ENCODE measurements around the gene RSPO3. TPM values are rescaled to one million over a fixed set of nuclear protein-coding genes. Genes with fewer than 3 reads are reported as not detected.

The RSPO3 gene
- total RNA-seq, 1 experiment from 2014 or later: not detected

DNA sequence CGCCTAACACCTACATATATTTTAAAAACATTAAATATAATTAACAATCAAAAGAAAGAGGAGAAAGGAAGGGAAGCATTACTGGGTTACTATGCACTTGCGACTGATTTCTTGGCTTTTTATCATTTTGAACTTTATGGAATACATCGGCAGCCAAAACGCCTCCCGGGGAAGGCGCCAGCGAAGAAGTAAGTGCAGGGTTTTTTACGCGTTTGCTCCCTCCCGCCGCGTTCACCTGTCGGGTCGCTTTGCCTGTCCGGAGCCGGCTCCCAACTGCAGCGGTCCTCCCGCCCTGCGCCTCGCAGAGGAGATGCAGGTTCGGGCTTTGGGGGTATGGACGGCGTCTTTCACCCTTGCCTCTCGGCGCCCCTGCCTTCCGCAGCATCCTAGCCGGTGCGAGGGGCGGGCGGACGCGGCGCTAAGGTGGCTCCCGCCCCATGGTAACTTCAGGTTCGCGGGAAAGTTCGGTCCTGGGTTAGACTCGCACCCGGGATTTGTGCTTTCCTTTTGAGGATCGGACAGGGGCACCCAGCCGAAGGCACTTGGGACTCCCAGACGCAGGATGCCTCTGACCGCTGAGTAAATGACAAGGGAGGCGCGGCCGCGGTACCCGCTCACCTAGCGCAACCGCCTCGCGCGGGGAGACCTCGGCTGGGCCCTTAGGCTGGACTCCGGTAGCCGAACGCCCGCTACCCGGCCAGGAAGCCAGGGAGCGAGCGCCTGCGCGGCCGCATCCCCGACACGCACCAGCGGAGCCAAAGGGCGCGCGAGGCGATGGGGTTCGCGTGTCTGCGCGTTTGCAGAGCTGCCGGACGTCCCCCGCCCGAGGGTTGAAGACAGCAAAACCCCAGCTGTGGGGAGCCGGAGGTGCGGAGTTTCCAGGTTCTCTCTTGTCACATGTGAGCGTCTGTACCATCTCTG, 891 bp downstream of the RSPO3 start:
- no peaks in the 10 kb centered on the region for H3K4me1 ChIP-seq (ENCODE audit: control insufficient read depth in 1 of 2, insufficient read depth in 2 of 2, low read length in 2 of 2)
- ATAC-seq (no peak), DNase-seq (ENCODE audit: low read depth, low spot score) (no peak)
- RAD21 ChIA-PET (ENCODE audit: low non-redundant PET in 1 of 2, low total read pairs in 2 of 2, uncharacterized antibody in 2 of 2, unreplicated experiment in 2 of 2): no interaction called here
- H3K4me2 ChIP-seq (ENCODE audit: low read length): no peak overlapping the region
- H3K36me3 ChIP-seq (ENCODE audit: control insufficient read depth in 1 of 2, insufficient read depth in 2 of 2, low read length in 2 of 2): no peaks in the 10 kb centered on the region
- POLR2A ChIA-PET: no interaction called here
- no peaks in the 10 kb centered on the region for H3K79me2 ChIP-seq (ENCODE audit: insufficient read depth, low read length)
- no peak overlapping the region for H3K27ac ChIP-seq (ENCODE audit: low read depth, low read length)
- no peak overlapping the region for H3K4me3 ChIP-seq (replicated peaks in 1 of 2; ENCODE audit: low read depth in 1 of 2, low read length in 2 of 2)
- no peak overlapping the region for H3K9ac ChIP-seq (ENCODE audit: low read length)
- no peak overlapping the region for H2AFZ ChIP-seq (ENCODE audit: low read depth, low read length, poor library complexity, severe bottlenecking)
- CTCF ChIA-PET: no interaction called here
- no peaks in the 10 kb centered on the region for H3K9me2 ChIP-seq (ENCODE audit: insufficient read depth)
- H4K20me1 ChIP-seq (ENCODE audit: insufficient read depth): no peaks in the 10 kb centered on the region
- no peak for TF ChIP-seq ZNF274 (IDR thresholded peaks at IDR 0.05; ENCODE audit: low read depth, low read length)
- no peak for TF ChIP-seq ELF1 (IDR thresholded peaks at IDR 0.05; ENCODE audit: borderline replicate concordance, low read depth)
- no peak for TF ChIP-seq CBX3 (IDR thresholded peaks at IDR 0.05; ENCODE audit: low read depth)
- TF ChIP-seq, protein P1, sequence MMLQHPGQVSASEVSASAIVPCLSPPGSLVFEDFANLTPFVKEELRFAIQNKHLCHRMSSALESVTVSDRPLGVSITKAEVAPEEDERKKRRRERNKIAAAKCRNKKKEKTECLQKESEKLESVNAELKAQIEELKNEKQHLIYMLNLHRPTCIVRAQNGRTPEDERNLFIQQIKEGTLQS (IDR thresholded peaks at IDR 0.05): no peak
- TF ChIP-seq JUND (IDR thresholded peaks at IDR 0.05): no peak
- TF ChIP-seq EGR1 (IDR thresholded peaks at IDR 0.05; ENCODE audit: low read depth): no peak
- H3K27me3 ChIP-seq (ENCODE audit: insufficient read depth, low read length): peaks cover 44% of the 10 kb centered on the region
- H3K9me3 ChIP-seq (ENCODE audit: control insufficient read depth in 1 of 2, insufficient read depth in 1 of 2, low read depth in 1 of 2, low read length in 2 of 2): no peaks in the 10 kb centered on the region
- BruUV-seq (replicated peaks): no TSS peak
- intact Hi-C loops (cut with micrococcal nuclease): loop anchor here (2.0 to 10.0 kb wide), 6 partner anchors 317 to 1805 kb away; no protein-coding TSS in a partner anchor

DNA sequence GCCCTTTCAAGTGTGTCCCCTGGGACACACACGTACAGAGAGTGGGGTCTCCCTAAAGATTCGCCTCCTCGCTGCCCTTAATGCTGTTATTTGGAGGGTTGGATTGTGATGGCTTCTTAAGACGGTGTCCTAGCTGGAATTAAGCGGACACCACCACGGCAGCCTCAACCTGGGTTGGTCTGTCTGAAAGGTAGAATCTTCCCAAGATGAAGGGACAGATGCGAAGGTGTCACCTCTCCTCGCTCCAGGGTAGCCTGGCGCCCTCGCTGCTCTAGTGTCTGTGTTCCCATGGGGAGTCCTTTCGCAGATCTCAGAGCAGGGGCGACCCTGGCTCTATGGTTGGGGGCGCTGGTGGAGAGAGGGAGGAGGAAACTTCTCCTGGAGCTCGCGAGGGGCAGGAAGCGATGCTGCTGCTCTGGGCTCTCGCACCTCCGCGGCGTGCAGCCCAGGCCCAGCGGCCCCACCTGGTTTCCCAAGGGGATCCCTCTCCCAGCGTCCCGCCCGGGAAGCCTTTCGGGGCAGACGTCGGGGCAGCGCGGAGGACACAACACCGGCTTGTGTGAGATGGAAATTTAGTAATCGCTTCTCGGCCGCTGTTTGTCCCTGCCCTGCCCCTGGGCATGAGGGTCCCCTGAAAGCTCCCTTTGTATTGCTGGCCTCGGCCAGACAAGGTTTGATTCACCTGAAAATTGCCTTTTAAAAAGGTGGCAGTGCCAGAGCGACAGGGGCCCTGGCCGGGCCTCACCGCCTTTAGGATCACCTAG, 1.7 kb downstream of the RSPO3 start:
- intact Hi-C loops (cut with micrococcal nuclease): loop anchor here (2.0 to 10.0 kb wide), 6 partner anchors 318 to 1805 kb away; no protein-coding TSS in a partner anchor
- ATAC-seq: no peak
- H3K4me2 ChIP-seq (ENCODE audit: low read length): no peak overlapping the region
- CTCF ChIA-PET: no interaction called here
- H3K9me3 ChIP-seq (ENCODE audit: control insufficient read depth in 1 of 2, insufficient read depth in 1 of 2, low read depth in 1 of 2, low read length in 2 of 2): no peaks in the 10 kb centered on the region
- TF ChIP-seq YY1 (IDR thresholded peaks at IDR 0.05; ENCODE audit: extremely low read depth, insufficient replicate concordance, low read depth, low read length) (no peak), JUND (IDR thresholded peaks at IDR 0.05) (no peak), CBX3 (IDR thresholded peaks at IDR 0.05; ENCODE audit: low read depth) (no peak), FOSL1 (IDR thresholded peaks at IDR 0.05; ENCODE audit: low read depth) (no peak), SP1 (IDR thresholded peaks at IDR 0.05; ENCODE audit: low read depth) (no peak)
- peaks cover 41% of the 10 kb centered on the region for H3K27me3 ChIP-seq (ENCODE audit: insufficient read depth, low read length)
- H3K79me2 ChIP-seq (ENCODE audit: insufficient read depth, low read length): no peaks in the 10 kb centered on the region
- RAD21 ChIA-PET (ENCODE audit: low non-redundant PET in 1 of 2, low total read pairs in 2 of 2, uncharacterized antibody in 2 of 2, unreplicated experiment in 2 of 2): no interaction called here
- no peak overlapping the region for H3K4me3 ChIP-seq (replicated peaks in 1 of 2; ENCODE audit: low read depth in 1 of 2, low read length in 2 of 2)
- H3K4me1 ChIP-seq (ENCODE audit: control insufficient read depth in 1 of 2, insufficient read depth in 2 of 2, low read length in 2 of 2): no peaks in the 10 kb centered on the region
- H2AFZ ChIP-seq (ENCODE audit: low read depth, low read length, poor library complexity, severe bottlenecking): no peak overlapping the region
- BruUV-seq (replicated peaks): no TSS peak
- DNase-seq (ENCODE audit: low read depth, low spot score): no peak
- no peaks in the 10 kb centered on the region for H3K9me2 ChIP-seq (ENCODE audit: insufficient read depth)
- H3K27ac ChIP-seq (ENCODE audit: low read depth, low read length): no peak overlapping the region
- POLR2A ChIA-PET: no interaction called here
- no peaks in the 10 kb centered on the region for H3K36me3 ChIP-seq (ENCODE audit: control insufficient read depth in 1 of 2, insufficient read depth in 2 of 2, low read length in 2 of 2)
- H4K20me1 ChIP-seq (ENCODE audit: insufficient read depth): no peaks in the 10 kb centered on the region
- no peak overlapping the region for H3K9ac ChIP-seq (ENCODE audit: low read length)
